Bone marrow (tissue), 2 donors: ENCODE data around the gene HIC1.

Source experiments
- DNase-seq, 2 donors: peaks; one replicate each; lab custom pipeline; 2025; lab: John Stamatoyannopoulos, UW

Gene HIC1

GRCh38 chr17:2047590-2047989 lies 7.3 kb upstream of the HIC1 start:
- no peak for DNase-seq

- DNase-seq = no peak
These were observed 6.1 kb upstream of the HIC1 start for GRCh38 chr17:2048805-2049204.

DNA sequence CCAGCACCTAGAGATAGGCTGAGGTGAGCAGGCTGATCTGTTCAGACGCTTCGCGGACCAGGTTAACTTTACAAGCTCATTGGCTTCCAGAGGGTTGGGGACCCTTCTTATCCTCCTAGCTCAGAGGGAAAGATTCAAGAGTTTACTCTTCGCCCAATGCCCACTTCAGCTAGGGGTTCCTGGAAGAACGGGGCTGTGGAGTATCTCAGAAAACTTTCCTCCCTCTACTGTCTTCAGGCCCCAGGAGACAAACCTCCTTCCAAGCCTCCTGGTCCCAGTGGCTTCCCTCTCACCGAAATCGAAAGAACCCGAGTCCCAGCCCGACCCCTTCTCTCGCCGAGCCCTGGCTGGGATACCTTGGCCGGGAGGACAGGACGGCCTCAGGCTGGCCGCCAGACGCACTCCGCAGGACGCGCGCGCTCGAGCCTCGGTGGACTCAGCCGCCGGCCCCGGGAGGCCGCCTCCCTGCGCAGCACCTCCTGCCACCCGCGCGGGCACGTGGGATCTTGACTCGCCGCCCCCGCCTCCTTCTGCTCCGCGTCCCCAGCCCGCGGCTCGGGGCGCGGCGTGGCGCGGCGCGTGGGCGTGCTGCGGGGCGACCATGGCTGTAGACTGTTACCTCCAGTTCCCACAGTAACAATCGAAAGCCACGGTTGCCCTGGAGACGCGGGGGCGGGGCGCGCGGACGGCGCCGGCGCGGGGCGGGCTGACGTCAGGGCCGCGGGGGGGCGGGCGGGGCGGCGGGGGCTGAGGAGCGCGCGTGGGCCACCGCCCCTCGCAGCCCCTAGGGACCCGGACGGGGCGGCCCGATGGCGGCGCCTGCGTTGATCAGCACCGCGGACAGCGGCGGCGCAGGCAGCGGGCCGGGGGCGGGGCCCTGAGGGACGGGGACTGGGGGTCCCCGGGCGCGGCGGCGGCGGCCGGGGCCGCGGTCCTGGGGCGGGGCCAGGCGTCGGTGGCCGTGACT lies 5.3 kb upstream of the HIC1 start:
- peak in 1 of 2 donors; percentile 77 for DNase-seq

DNA sequence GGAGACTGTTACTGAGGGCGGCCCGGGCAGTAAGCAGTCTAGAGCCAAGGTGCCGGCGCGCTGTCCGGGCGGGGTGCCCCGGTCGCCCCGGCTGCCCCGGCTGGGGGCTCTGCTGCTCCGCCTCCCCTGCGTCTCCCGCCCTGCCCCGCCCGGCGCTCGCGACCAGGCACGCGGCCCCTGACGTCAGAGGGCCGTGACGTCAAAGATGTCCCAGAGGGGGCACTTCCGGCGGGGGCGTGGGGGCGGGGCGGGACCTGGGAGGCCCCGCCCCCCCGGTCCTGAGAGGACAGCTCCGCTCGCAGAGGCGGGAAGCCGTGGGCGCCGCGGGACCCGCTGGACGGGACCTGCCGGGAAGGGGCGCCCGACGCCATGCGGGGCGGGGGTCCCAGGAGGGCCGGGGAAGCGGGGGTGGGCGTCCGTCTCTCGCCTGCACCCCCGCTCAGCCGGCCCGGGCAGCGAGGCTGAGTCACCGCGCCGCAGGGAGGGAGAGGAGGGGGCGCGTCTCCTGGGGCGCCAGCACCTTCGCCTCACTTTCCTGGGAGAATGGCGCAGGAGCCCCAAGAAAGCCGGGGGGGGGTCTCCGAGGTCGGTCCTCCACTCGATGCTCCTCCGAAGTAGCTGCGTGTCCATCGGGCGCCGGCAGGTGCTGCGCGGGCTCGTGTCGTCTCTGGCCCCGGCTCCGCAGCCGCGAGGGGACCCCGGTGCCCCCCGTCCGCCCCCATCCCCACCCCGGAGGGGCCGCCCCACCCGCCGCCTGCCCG lies 4.4 kb upstream of the HIC1 start:
- peak in 1 of 2 donors; percentile 75 for DNase-seq

GRCh38 chr17:2051061-2051932 lies 3.6 kb upstream of the HIC1 start:
- no peak for DNase-seq

DNA sequence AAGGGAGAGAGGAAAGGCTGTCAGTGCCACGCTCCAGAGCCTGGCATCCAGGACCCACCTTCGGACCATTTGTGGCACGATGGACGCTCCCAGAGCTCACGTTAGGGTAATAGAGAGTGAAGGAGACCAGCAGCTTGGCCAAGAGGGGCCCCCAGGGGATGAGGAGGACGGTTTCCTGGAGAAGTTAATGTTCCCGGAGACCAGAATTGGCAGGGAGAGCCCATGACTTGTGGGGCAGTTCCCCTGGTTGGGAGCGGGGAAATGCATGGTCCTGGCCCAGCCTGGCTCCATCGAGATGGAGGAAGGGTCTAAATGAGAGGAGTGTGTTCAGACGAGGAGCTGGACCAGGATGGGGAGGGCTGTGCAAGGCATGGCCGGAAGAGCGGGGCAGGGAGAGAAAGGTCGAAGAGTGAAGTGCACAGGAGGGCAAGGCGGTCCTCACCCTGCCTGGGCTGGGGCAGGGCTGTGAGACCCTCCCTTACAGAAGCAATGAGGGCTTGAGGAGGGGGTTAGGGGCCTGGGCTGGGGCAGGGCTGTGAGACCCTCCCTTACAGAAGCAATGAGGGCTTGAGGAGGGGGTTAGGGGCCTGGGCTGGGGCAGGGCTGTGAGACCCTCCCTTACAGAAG lies 2.9 kb upstream of the HIC1 start:
- no peak for DNase-seq

- DNase-seq = peak; percentile 24 to 29
These were observed 1.3 kb upstream of the HIC1 start for GRCh38 chr17:2053380-2054261.

DNA sequence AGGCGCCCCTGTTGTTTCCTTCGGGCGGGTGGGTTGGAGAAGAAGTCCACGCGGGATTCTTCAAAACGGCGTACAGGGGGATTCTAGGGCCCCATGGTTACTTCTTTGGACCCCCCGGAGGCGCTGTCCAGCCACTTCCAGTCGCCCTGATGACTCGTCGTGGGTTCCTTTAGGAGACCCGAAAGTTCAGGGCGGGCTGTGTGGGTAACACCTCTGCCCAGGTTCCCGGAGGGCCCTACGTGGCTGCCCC lies 716 bp upstream of the HIC1 start:
- DNase-seq = no peak

DNA sequence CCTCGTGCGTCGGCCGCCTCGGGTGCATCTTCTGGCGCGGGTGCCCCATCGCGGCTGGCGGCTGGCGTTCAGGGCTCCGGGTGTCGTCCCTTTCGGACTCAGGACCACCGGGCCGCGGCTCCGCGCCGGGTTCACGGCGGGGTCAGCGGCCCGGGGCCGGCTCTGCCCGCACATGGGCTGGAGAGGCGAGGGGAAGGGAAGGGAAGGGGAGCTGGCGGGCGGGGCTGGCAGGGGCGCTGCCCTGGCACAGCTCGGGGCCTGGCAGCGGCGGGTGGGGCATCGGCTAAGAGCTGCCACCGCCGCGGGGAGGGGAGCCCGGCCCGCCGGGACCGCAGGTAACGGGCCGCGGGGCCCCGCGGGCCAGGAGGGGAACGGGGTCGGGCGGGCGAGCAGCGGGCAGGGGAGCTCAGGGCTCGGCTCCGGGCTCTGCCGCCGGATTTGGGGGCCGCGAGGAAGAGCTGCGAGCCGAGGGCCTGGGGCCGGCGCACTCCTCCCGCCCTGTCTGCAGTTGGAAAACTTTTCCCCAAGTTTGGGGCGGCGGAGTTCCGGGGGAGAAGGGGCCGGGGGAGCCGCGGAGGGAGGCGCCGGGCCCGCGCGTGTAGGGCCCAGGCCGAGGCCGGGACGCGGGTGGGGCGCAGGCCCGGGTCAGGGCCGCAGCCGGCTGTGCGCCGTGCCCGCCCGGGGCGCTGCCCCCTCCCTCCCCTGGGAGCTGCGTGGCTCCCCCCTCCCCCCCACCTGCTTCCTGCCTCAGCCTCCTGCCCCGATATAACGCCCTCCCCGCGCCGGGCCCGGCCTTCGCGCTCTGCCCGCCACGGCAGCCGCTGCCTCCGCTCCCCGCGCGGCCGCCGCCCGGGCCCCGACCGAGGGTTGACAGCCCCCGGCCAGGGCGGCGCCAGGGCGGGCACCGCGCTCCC lies 646 bp downstream of the HIC1 start:
- DNase-seq = no peak

DNA sequence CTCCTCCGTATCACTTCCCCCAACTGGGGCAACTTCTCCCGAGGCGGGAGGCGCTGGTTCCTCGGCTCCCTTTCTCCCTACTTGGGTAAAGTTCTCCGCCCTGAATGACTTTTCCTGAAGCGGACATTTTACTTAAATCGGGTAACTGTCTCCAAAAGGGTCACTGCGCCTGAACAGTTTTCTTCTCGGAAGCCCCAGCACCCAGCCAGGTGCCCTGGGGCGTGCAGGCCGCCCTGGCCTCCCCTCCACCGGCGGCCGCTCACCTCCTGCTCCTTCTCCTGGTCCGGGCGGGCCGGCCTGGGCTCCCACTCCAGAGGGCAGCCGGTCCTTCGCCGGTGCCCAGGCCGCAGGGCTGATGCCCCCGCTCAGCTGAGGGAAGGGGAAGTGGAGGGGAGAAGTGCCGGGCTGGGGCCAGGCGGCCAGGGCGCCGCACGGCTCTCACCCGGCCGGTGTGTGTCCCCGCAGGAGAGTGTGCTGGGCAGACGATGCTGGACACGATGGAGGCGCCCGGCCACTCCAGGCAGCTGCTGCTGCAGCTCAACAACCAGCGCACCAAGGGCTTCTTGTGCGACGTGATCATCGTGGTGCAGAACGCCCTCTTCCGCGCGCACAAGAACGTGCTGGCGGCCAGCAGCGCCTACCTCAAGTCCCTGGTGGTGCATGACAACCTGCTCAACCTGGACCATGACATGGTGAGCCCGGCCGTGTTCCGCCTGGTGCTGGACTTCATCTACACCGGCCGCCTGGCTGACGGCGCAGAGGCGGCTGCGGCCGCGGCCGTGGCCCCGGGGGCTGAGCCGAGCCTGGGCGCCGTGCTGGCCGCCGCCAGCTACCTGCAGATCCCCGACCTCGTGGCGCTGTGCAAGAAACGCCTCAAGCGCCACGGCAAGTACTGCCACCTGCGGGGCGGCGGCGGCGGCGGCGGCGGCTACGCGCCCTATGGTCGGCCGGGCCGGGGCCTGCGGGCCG lies 1.6 kb downstream of the HIC1 start:
- peak in 1 of 2 donors; percentile 8 for DNase-seq

GRCh38 chr17:2057175-2057759 lies 2.4 kb downstream of the HIC1 start:
- no peak for DNase-seq

- DNase-seq = no peak
These were observed 3.1 kb downstream of the HIC1 start for GRCh38 chr17:2057760-2058585.

GRCh38 chr17:2058586-2059546 lies 4.0 kb downstream of the HIC1 start:
- DNase-seq = peak; percentile 54 to 73

DNA sequence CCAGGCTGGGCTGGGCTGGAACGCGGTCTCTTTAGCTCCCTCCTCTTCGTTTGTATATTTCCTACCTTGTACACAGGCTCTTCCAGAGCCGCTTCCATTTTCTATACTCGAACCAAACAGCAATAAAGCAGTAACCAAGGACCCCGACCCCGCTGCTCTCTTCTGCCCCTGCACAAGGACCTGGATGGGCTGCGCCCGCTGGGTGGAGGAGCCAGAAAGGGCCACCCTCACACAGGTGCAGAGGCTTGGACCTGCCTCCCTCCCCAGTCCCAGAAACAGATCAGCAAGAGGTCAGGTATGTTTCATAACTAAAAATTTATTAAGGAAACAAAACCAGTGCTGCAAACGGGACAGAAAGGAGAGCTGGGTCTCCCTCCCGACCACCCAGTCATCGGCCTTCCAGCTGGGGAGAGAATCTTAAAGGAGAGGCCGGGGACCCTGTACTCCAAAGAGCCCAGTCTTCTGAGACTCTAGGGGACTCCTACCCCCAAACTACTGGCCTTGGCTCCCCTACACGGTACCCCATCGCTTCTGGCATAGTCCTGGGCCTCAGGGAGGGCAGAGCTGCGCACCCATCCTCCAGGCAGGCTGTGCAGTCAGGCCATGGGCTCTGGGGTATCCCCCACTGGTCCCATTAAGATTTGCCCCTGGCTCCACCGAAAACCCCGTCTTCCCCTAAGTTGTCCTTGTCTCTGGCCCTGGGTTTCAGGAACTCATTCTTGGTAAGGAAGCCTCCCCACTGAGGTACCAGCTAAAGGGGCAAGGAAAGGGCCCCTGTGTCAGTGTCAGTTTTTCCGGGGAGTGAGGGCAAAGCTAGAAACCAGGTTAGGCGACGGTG lies 4.9 kb downstream of the HIC1 start:
- DNase-seq = no peak

DNA sequence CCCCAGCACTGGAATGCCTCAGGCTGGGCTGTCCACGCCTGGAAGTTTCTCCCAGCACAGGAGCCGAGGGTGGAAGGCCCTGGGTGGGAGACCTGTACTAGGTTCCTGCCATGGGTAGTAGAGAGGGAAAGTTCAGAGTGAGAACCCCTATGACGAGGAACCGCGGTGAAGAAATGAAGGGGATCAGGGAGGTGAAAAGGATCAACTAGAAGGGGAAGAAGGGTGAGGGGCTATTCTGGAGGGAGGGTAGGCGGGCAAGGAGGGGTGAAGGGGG lies 5.4 kb downstream of the HIC1 start:
- DNase-seq = no peak
